HepG2 (cell line): ENCODE data around the gene DGUOK. TPM values are rescaled to one million over a fixed set of nuclear protein-coding genes. Genes with fewer than 3 reads are reported as not detected.

Experiments
- AHR ChIP-seq: IDR thresholded peaks from 2 replicates; pipeline ENCODE4 v1.6.1; 2018; ENCODE audit warnings: missing genetic modification reagents, missing compliant biosample characterization
- BHLHE40 ChIP-seq: IDR thresholded peaks from 2 replicates; pipeline ENCODE4 v1.6.1; 2011; ENCODE audit warnings: low read length, improper control_type of control experiment
- GMEB1 ChIP-seq: sonication (generic); formaldehyde crosslinking; IDR thresholded peaks from 2 replicates; pipeline ENCODE4 v1.5.1; 2020; ENCODE audit warnings: missing genetic modification reagents, mild to moderate bottlenecking, borderline replicate concordance
- GPN1 ChIP-seq: sonication (generic); formaldehyde crosslinking; IDR thresholded peaks from 2 replicates; pipeline ENCODE4 v1.5.1; 2020; ENCODE audit warnings: missing genetic modification reagents, borderline replicate concordance
- MTA3 ChIP-seq: sonication (generic); formaldehyde crosslinking; IDR thresholded peaks from 2 replicates; pipeline ENCODE4 v1.4.0; 2020; ENCODE audit warnings: missing genetic modification reagents
- MTF2 ChIP-seq: sonication (generic); formaldehyde crosslinking; IDR thresholded peaks from 2 replicates; pipeline ENCODE4 v1.5.0; 2020; ENCODE audit warnings: missing genetic modification reagents, borderline replicate concordance
- NR1H2 ChIP-seq: sonication (generic); formaldehyde crosslinking; IDR thresholded peaks from 2 replicates; pipeline ENCODE4 v1.8.1; 2022; ENCODE audit warnings: low read depth, missing genetic modification reagents, borderline replicate concordance
- POLR2G ChIP-seq: fragments of 200-400 bp; formaldehyde crosslinking; IDR thresholded peaks from 2 replicates; pipeline ENCODE4 v1.6.1; 2018; ENCODE audit warnings: mild to moderate bottlenecking, low read depth, low read length, moderate library complexity
- SP4 ChIP-seq: sonication (generic); formaldehyde crosslinking; IDR thresholded peaks from 2 replicates; pipeline ENCODE4 v1.8.1; 2023; ENCODE audit warnings: mild to moderate bottlenecking, missing genetic modification reagents
- STAT5B ChIP-seq: sonication (generic); formaldehyde crosslinking; IDR thresholded peaks from 2 replicates; pipeline ENCODE4 v1.4.0; 2020; ENCODE audit warnings: missing genetic modification reagents
- TFAP4 ChIP-seq: sonication (generic); IDR thresholded peaks from 2 replicates; pipeline ENCODE4 v1.6.1; 2016; ENCODE audit warnings: low read depth, borderline replicate concordance
- TRAFD1 ChIP-seq: sonication (generic); formaldehyde crosslinking; IDR thresholded peaks from 2 replicates; pipeline ENCODE4 v1.5.1; 2020; ENCODE audit warnings: missing genetic modification reagents, mild to moderate bottlenecking, borderline replicate concordance
- XRCC5 ChIP-seq: fragments of 200-400 bp; formaldehyde crosslinking; optimal IDR thresholded peaks from 2 replicates; pipeline ENCODE3; 2017; ENCODE audit warnings: mild to moderate bottlenecking, low read length
- ZNF124 ChIP-seq: sonication (generic); formaldehyde crosslinking; IDR thresholded peaks from 2 replicates; pipeline ENCODE4 v1.4.0; 2020; ENCODE audit warnings: missing genetic modification reagents
- ZNF24 ChIP-seq: fragments of 450-650 bp; IDR thresholded peaks from 2 replicates; pipeline ENCODE4 v1.6.1; 2017; ENCODE audit warnings: antibody characterized with exemption, mild to moderate bottlenecking
- ZNF263 ChIP-seq: sonication (generic); formaldehyde crosslinking; IDR thresholded peaks from 2 replicates; pipeline ENCODE4 v1.4.0; 2020; ENCODE audit warnings: missing genetic modification reagents
- ZNF430 ChIP-seq: sonication (generic); formaldehyde crosslinking; IDR thresholded peaks from 2 replicates; pipeline ENCODE4 v1.9.0; 2021; ENCODE audit warnings: mild to moderate bottlenecking, missing genetic modification reagents
- ZNF460 ChIP-seq: sonication (generic); formaldehyde crosslinking; IDR thresholded peaks from 2 replicates; pipeline ENCODE4 v1.5.1; 2020; ENCODE audit warnings: missing genetic modification reagents, mild to moderate bottlenecking, borderline replicate concordance
- ZNF468 ChIP-seq: sonication (generic); formaldehyde crosslinking; IDR thresholded peaks from 2 replicates; pipeline ENCODE4 v1.8.0; 2022; ENCODE audit warnings: mild to moderate bottlenecking, moderate library complexity, missing genetic modification reagents
- ZNF709 ChIP-seq: sonication (generic); formaldehyde crosslinking; IDR thresholded peaks from 2 replicates; pipeline ENCODE4 v1.5.0; 2020; ENCODE audit warnings: mild to moderate bottlenecking, missing genetic modification reagents
- polyA plus RNA-seq, 8 experiments: library from polyadenylated mRNA; depleted of rRNA in 3 of 8; stranded (reverse) in 7 of 8; unstranded in 1 of 8; fragments of >200 nt; fragmentation: Illumina TruSeq in 4 of 8; extraction: Trizol in 4 of 8; gene quantifications; 2 replicates each; pipeline versions ENCODE4 v1.2.1 to v1.2.3, GENCODE V29; 2011 to 2016; ENCODE audit warnings: low read depth in 4 of 8, missing spikeins in 1 of 8, mixed read lengths in 1 of 8; ENCODE audit not compliant: insufficient read depth in 1 of 8
- total RNA-seq, 5 experiments: library from RNA; depleted of rRNA; stranded (reverse); fragments of >200 nt; fragmentation: Illumina TruSeq; extraction: Trizol; gene quantifications; 2 replicates each; pipeline ENCODE4 v1.2.3, GENCODE V29; 2016; ENCODE audit warnings: low read depth in 1 of 5
- TF ChIP-seq, protein P1 (sequence below): sonication (generic); formaldehyde crosslinking; IDR thresholded peaks from 2 replicates; pipeline ENCODE4 v1.4.0; 2020; ENCODE audit warnings: missing genetic modification reagents
- TF ChIP-seq, protein P2 (sequence below): sonication (generic); formaldehyde crosslinking; IDR thresholded peaks from 2 replicates; pipeline ENCODE4 v1.8.0; 2022; ENCODE audit warnings: missing genetic modification reagents, mild to moderate bottlenecking, inconsistent platforms, borderline replicate concordance

The DGUOK gene
- total and polyA plus RNA-seq, 2 of the 13 experiments (the other 11 are each of a cell fraction or from before 2014, with no cell fraction given): 105 to 137 TPM

- no peak for TF ChIP-seq ZNF709
- no peak for TF ChIP-seq POLR2G
- no peak for TF ChIP-seq GPN1 (CRISPR knock-in tag)
- peak; percentile 73 for TF ChIP-seq XRCC5
- TF ChIP-seq, protein P1, sequence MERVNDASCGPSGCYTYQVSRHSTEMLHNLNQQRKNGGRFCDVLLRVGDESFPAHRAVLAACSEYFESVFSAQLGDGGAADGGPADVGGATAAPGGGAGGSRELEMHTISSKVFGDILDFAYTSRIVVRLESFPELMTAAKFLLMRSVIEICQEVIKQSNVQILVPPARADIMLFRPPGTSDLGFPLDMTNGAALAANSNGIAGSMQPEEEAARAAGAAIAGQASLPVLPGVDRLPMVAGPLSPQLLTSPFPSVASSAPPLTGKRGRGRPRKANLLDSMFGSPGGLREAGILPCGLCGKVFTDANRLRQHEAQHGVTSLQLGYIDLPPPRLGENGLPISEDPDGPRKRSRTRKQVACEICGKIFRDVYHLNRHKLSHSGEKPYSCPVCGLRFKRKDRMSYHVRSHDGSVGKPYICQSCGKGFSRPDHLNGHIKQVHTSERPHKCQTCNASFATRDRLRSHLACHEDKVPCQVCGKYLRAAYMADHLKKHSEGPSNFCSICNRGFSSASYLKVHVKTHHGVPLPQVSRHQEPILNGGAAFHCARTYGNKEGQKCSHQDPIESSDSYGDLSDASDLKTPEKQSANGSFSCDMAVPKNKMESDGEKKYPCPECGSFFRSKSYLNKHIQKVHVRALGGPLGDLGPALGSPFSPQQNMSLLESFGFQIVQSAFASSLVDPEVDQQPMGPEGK (CRISPR knock-in tag): no peak; the same call in 1 of the 2 replicates
- 0 out of 2 replicates have a peak, but pooled peaks have one; percentile 37 for TF ChIP-seq SP4 (CRISPR knock-in tag)
- TF ChIP-seq BHLHE40: no peak
- TF ChIP-seq MTA3 (CRISPR knock-in tag): no peak
- no peak for TF ChIP-seq STAT5B (CRISPR knock-in tag)
- TF ChIP-seq ZNF263 (CRISPR knock-in tag): no peak
- no peak for TF ChIP-seq GMEB1 (CRISPR knock-in tag)
- TF ChIP-seq MTF2 (CRISPR knock-in tag): no peak
- TF ChIP-seq TRAFD1 (CRISPR knock-in tag): no peak
- 0 out of 2 replicates have a peak, but pooled peaks have one; percentile 17 for TF ChIP-seq TFAP4
- TF ChIP-seq ZNF24: no peak
- no peak for TF ChIP-seq NR1H2 (CRISPR knock-in tag)
- no peak for TF ChIP-seq ZNF468 (CRISPR knock-in tag)
- no peak for TF ChIP-seq ZNF460 (CRISPR knock-in tag)
- no peak for TF ChIP-seq ZNF124
- TF ChIP-seq, protein P2, sequence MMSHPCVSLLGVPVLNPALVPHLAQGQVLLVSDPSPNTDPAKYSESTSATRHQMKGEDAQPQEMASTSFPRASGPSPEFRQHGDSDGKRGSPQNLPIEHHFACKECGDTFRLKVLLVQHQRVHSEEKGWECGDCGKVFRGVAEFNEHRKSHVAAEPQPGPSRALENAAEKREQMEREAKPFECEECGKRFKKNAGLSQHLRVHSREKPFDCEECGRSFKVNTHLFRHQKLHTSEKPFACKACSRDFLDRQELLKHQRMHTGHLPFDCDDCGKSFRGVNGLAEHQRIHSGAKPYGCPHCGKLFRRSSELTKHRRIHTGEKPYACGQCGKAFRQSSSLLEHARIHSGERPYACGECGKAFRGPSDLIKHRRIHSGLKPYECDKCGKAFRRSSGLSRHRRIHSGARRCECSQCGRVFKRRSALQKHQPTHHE: no peak
- no peak for TF ChIP-seq AHR (CRISPR knock-in tag)
- no peak for TF ChIP-seq ZNF430 (CRISPR knock-in tag)
Measured at GRCh38 chr2:73920577-73921545, 5.8 kb upstream of the DGUOK start (continued).
